Myocyte (in vitro differentiated cells): ENCODE measurements around the gene KLHL3. TPM values are rescaled to one million over a fixed set of nuclear protein-coding genes. Genes with fewer than 3 reads are reported as not detected.

Experiments used
- DNase-seq: peaks from one replicate; pipeline ENCODE4 v3.0.0-alpha.2; 2012; ENCODE audit warnings: low read depth
- total RNA-seq: library from RNA; depleted of rRNA; stranded (reverse); fragments of >200 nt; gene quantifications from 2 replicates; pipeline ENCODE4 v1.2.3, GENCODE V29; 2014

Gene KLHL3
- total RNA-seq, 1 donor from 2014 or later: 1.2 TPM

- DNase-seq: no peak
Observed at GRCh38 chr5:137636099-137636498, 99.8 kb downstream of the KLHL3 start.

GRCh38 chr5:137635521-137635921 lies 100.4 kb downstream of the KLHL3 start:
- DNase-seq: peak; percentile 36

GRCh38 chr5:137633896-137634295 lies 102.0 kb downstream of the KLHL3 start:
- DNase-seq: no peak

- DNase-seq: no peak
Observed at GRCh38 chr5:137632716-137633115, 103.2 kb downstream of the KLHL3 start.

- no peak for DNase-seq
Observed at GRCh38 chr5:137631453-137631852, 104.4 kb downstream of the KLHL3 start.

GRCh38 chr5:137630972-137631370 lies 104.9 kb downstream of the KLHL3 start:
- DNase-seq: peak; percentile 28

- DNase-seq: no peak
Observed at GRCh38 chr5:137630216-137630971, 105.5 kb downstream of the KLHL3 start.

GRCh38 chr5:137629646-137630045 lies 106.2 kb downstream of the KLHL3 start:
- DNase-seq: peak; percentile 64

- no peak for DNase-seq
Observed at GRCh38 chr5:137627706-137628105, 108.2 kb downstream of the KLHL3 start.

GRCh38 chr5:137627293-137627692 lies 108.6 kb downstream of the KLHL3 start:
- DNase-seq: no peak

- no peak for DNase-seq
Observed at GRCh38 chr5:137624786-137625349, 111.0 kb downstream of the KLHL3 start.

- DNase-seq: peak; percentile 91
Observed at GRCh38 chr5:137622850-137623249, 113.0 kb downstream of the KLHL3 start.

GRCh38 chr5:137621861-137622823 lies 113.7 kb downstream of the KLHL3 start:
- DNase-seq: peak; percentile 97

GRCh38 chr5:137621306-137621705 lies 114.6 kb downstream of the KLHL3 start:
- peak; percentile 41 for DNase-seq

GRCh38 chr5:137619191-137619870 lies 116.6 kb downstream of the KLHL3 start:
- peak; percentile 75 for DNase-seq

GRCh38 chr5:137618476-137618875 lies 117.4 kb downstream of the KLHL3 start:
- DNase-seq: no peak

- DNase-seq: no peak
Observed at GRCh38 chr5:137617528-137618205, 118.2 kb downstream of the KLHL3 start.

GRCh38 chr5:137616046-137616445 lies 119.8 kb downstream of the KLHL3 start:
- no peak for DNase-seq

GRCh38 chr5:137615171-137615775 lies 120.6 kb downstream of the KLHL3 start:
- no peak for DNase-seq
